ENCODE measurements around the gene PRAC2. TPM values are rescaled to one million over a fixed set of nuclear protein-coding genes. Genes with fewer than 3 reads are reported as not detected.

Gene PRAC2
- total and polyA plus RNA-seq, 2 donors, result 0.07 TPM; not detected in 1

- H3K27me3 ChIP-seq (ENCODE audit: control insufficient read depth in 2 of 2, insufficient read depth in 1 of 2, low read length in 1 of 2), result peaks cover 27 to 88% of the 10 kb centered on the region in 2 donors
These were observed 36.3 kb downstream of the PRAC2 start for GRCh38 chr17:48759288-48759687.

GRCh38 chr17:48760411-48760810 lies 37.4 kb downstream of the PRAC2 start:
- no peaks in the 10 kb centered on the region for H3K9me3 ChIP-seq (ENCODE audit: control insufficient read depth in 2 of 2, insufficient read depth in 1 of 2, low read length in 1 of 2)
- no peak overlapping the region for H3K27ac ChIP-seq (ENCODE audit: low read depth in 1 of 2, low read length in 1 of 2)
- no peaks in the 10 kb centered on the region for H3K36me3 ChIP-seq (ENCODE audit: control insufficient read depth in 2 of 2, insufficient read depth in 2 of 2, low read length in 1 of 2)
- WGBS, result 81% methylated on average over 4 of the region's 4 CpGs
- H3K4me3 ChIP-seq (ENCODE audit: low read length in 2 of 2), result no peak overlapping the region
- no peak for DNase-seq (ENCODE audit: low read depth in 6 of 9, low spot score in 9 of 9)
- H3K4me1 ChIP-seq (ENCODE audit: control insufficient read depth in 2 of 2, insufficient read depth in 2 of 2, low read length in 2 of 2), result no peaks in the 10 kb centered on the region
- H3K27me3 ChIP-seq (ENCODE audit: control insufficient read depth in 2 of 2, insufficient read depth in 1 of 2, low read length in 1 of 2), result peaks cover 15 to 82% of the 10 kb centered on the region in 2 donors

More at GRCh38 chr17:48759288-48759687, 36.3 kb downstream of the PRAC2 start:
- H3K4me1 ChIP-seq (ENCODE audit: control insufficient read depth in 2 of 2, insufficient read depth in 2 of 2, low read length in 2 of 2), result no peaks in the 10 kb centered on the region
- H3K4me3 ChIP-seq (ENCODE audit: low read length in 2 of 2), result no peak overlapping the region
- H3K9me3 ChIP-seq (ENCODE audit: control insufficient read depth in 2 of 2, insufficient read depth in 1 of 2, low read length in 1 of 2), result no peaks in the 10 kb centered on the region
- no peak overlapping the region for H3K27ac ChIP-seq (ENCODE audit: low read depth in 1 of 2, low read length in 1 of 2)
- no peaks in the 10 kb centered on the region for H3K36me3 ChIP-seq (ENCODE audit: control insufficient read depth in 2 of 2, insufficient read depth in 2 of 2, low read length in 1 of 2)
- no peak for DNase-seq (ENCODE audit: low read depth in 6 of 9, low spot score in 9 of 9)

- Histone ChIP-seq H3K9me3 (ENCODE audit: control insufficient read depth in 2 of 2, insufficient read depth in 1 of 2, low read length in 1 of 2) (no peaks in the 10 kb centered on the region), H3K4me1 (ENCODE audit: control insufficient read depth in 2 of 2, insufficient read depth in 2 of 2, low read length in 2 of 2) (no peaks in the 10 kb centered on the region), H3K27ac (ENCODE audit: low read depth in 1 of 2, low read length in 1 of 2) (no peak overlapping the region), H3K36me3 (ENCODE audit: control insufficient read depth in 2 of 2, insufficient read depth in 2 of 2, low read length in 1 of 2) (no peaks in the 10 kb centered on the region), H3K27me3 (ENCODE audit: control insufficient read depth in 2 of 2, insufficient read depth in 1 of 2, low read length in 1 of 2) (peaks cover 8 to 79% of the 10 kb centered on the region in 2 donors), H3K4me3 (ENCODE audit: low read length in 2 of 2) (no peak overlapping the region)
- WGBS, result 78% methylated on average over 6 of the region's 6 CpGs
- DNase-seq (ENCODE audit: low read depth in 6 of 9, low spot score in 9 of 9), result no peak
These were observed 38.1 kb downstream of the PRAC2 start for GRCh38 chr17:48761114-48761513.

GRCh38 chr17:48767263-48767774 lies 44.3 kb downstream of the PRAC2 start:
- Histone ChIP-seq H3K27me3 (ENCODE audit: control insufficient read depth in 2 of 2, insufficient read depth in 1 of 2, low read length in 1 of 2) (peaks cover 0 to 41% of the 10 kb centered on the region in 2 donors), H3K9me3 (ENCODE audit: control insufficient read depth in 2 of 2, insufficient read depth in 1 of 2, low read length in 1 of 2) (no peaks in the 10 kb centered on the region), H3K36me3 (ENCODE audit: control insufficient read depth in 2 of 2, insufficient read depth in 2 of 2, low read length in 1 of 2) (no peaks in the 10 kb centered on the region), H3K4me3 (ENCODE audit: low read length in 2 of 2) (no peak overlapping the region), H3K4me1 (ENCODE audit: control insufficient read depth in 2 of 2, insufficient read depth in 2 of 2, low read length in 2 of 2) (no peaks in the 10 kb centered on the region), H3K27ac (ENCODE audit: low read depth in 1 of 2, low read length in 1 of 2) (no peak overlapping the region)
- no peak for DNase-seq (ENCODE audit: low read depth in 6 of 9, low spot score in 9 of 9)
- 74% methylated on average over 4 of the region's 4 CpGs for WGBS

GRCh38 chr17:48769009-48769675 lies 46.2 kb downstream of the PRAC2 start:
- H3K4me1 ChIP-seq (ENCODE audit: control insufficient read depth in 2 of 2, insufficient read depth in 2 of 2, low read length in 2 of 2), result no peaks in the 10 kb centered on the region
- H3K4me3 ChIP-seq (ENCODE audit: low read length in 2 of 2), result no peak overlapping the region
- no peaks in the 10 kb centered on the region for H3K36me3 ChIP-seq (ENCODE audit: control insufficient read depth in 2 of 2, insufficient read depth in 2 of 2, low read length in 1 of 2)
- no peaks in the 10 kb centered on the region for H3K9me3 ChIP-seq (ENCODE audit: control insufficient read depth in 2 of 2, insufficient read depth in 1 of 2, low read length in 1 of 2)
- H3K27ac ChIP-seq (ENCODE audit: low read depth in 1 of 2, low read length in 1 of 2), result no peak overlapping the region
- no peak for DNase-seq (ENCODE audit: low read depth in 6 of 9, low spot score in 9 of 9)
- WGBS, result 95% methylated on average over 5 of the region's 5 CpGs
- H3K27me3 ChIP-seq (ENCODE audit: control insufficient read depth in 2 of 2, insufficient read depth in 1 of 2, low read length in 1 of 2), result peaks cover 0 to 29% of the 10 kb centered on the region in 2 donors

GRCh38 chr17:48770954-48771353 lies 48.0 kb downstream of the PRAC2 start:
- Histone ChIP-seq H3K27ac (ENCODE audit: low read depth in 1 of 2, low read length in 1 of 2) (no peak overlapping the region), H3K9me3 (ENCODE audit: control insufficient read depth in 2 of 2, insufficient read depth in 1 of 2, low read length in 1 of 2) (no peaks in the 10 kb centered on the region), H3K4me3 (ENCODE audit: low read length in 2 of 2) (no peak overlapping the region), H3K36me3 (ENCODE audit: control insufficient read depth in 2 of 2, insufficient read depth in 2 of 2, low read length in 1 of 2) (no peaks in the 10 kb centered on the region), H3K4me1 (ENCODE audit: control insufficient read depth in 2 of 2, insufficient read depth in 2 of 2, low read length in 2 of 2) (no peaks in the 10 kb centered on the region), H3K27me3 (ENCODE audit: control insufficient read depth in 2 of 2, insufficient read depth in 1 of 2, low read length in 1 of 2) (peaks cover 0 to 25% of the 10 kb centered on the region in 2 donors)
- WGBS, result 54% methylated on average over 3 of the region's 3 CpGs
- DNase-seq (ENCODE audit: low read depth in 6 of 9, low spot score in 9 of 9), result no peak

GRCh38 chr17:48773245-48773644 lies 50.3 kb downstream of the PRAC2 start:
- DNase-seq (ENCODE audit: low read depth in 6 of 9, low spot score in 9 of 9), result no peak
- 94% methylated on average over 3 of the region's 3 CpGs for WGBS
- peaks cover 0 to 25% of the 10 kb centered on the region in 2 donors for H3K27me3 ChIP-seq (ENCODE audit: control insufficient read depth in 2 of 2, insufficient read depth in 1 of 2, low read length in 1 of 2)

More at GRCh38 chr17:48773245-48773644, 50.3 kb downstream of the PRAC2 start:
- Histone ChIP-seq H3K27ac (ENCODE audit: low read depth in 1 of 2, low read length in 1 of 2) (no peak overlapping the region), H3K9me3 (ENCODE audit: control insufficient read depth in 2 of 2, insufficient read depth in 1 of 2, low read length in 1 of 2) (no peaks in the 10 kb centered on the region), H3K4me1 (ENCODE audit: control insufficient read depth in 2 of 2, insufficient read depth in 2 of 2, low read length in 2 of 2) (no peaks in the 10 kb centered on the region), H3K4me3 (ENCODE audit: low read length in 2 of 2) (no peak overlapping the region), H3K36me3 (ENCODE audit: control insufficient read depth in 2 of 2, insufficient read depth in 2 of 2, low read length in 1 of 2) (no peaks in the 10 kb centered on the region)

Other genes starting within 250 kb of the PRAC2 start
- gene HOXB1, start 192.2 kb upstream of the PRAC2 start, total RNA-seq, result not detected
- gene HOXB1, start 192.2 kb upstream of the PRAC2 start, polyA plus RNA-seq, result 0.11 TPM
- 3.0 TPM for gene HOXB2, start 178.1 kb upstream of the PRAC2 start, total RNA-seq
- 11.1 TPM for gene HOXB2, start 178.1 kb upstream of the PRAC2 start, polyA plus RNA-seq
- 0.90 TPM for gene HOXB4, start 144.8 kb upstream of the PRAC2 start, total RNA-seq
- gene HOXB4, start 144.8 kb upstream of the PRAC2 start, polyA plus RNA-seq, result 1.5 TPM
- gene HOXB3, start 132.9 kb upstream of the PRAC2 start, total RNA-seq, result 1.5 TPM
- 3.3 TPM for gene HOXB3, start 132.9 kb upstream of the PRAC2 start, polyA plus RNA-seq
- gene HOXB5, start 129.4 kb upstream of the PRAC2 start, total RNA-seq, result not detected
- 0.16 TPM for gene HOXB5, start 129.4 kb upstream of the PRAC2 start, polyA plus RNA-seq
- 0.19 TPM for gene HOXB6, start 118.2 kb upstream of the PRAC2 start, total RNA-seq
- gene HOXB6, start 118.2 kb upstream of the PRAC2 start, polyA plus RNA-seq, result 1.0 TPM
- 0.09 TPM for gene HOXB7, start 112.2 kb upstream of the PRAC2 start, total RNA-seq
- 1.0 TPM for gene HOXB7, start 112.2 kb upstream of the PRAC2 start, polyA plus RNA-seq
- gene HOXB8, start 107.9 kb upstream of the PRAC2 start, total RNA-seq, result not detected
- gene HOXB8, start 107.9 kb upstream of the PRAC2 start, polyA plus RNA-seq, result 0.07 TPM
- 0.05 TPM for gene HOXB9, start 96.8 kb upstream of the PRAC2 start, total RNA-seq
- gene HOXB9, start 96.8 kb upstream of the PRAC2 start, polyA plus RNA-seq, result 0.27 TPM
- gene PRAC1, start 667 bp upstream of the PRAC2 start, total RNA-seq, result not detected
- gene PRAC1, start 667 bp upstream of the PRAC2 start, polyA plus RNA-seq, result 0.91 TPM
- gene HOXB13, start 5.6 kb downstream of the PRAC2 start, total RNA-seq, result 0.24 TPM
- 0.32 TPM for gene HOXB13, start 5.6 kb downstream of the PRAC2 start, polyA plus RNA-seq
- 0.42 TPM for gene TTLL6, start 94.0 kb downstream of the PRAC2 start, total RNA-seq
- 0.41 TPM for gene TTLL6, start 94.0 kb downstream of the PRAC2 start, polyA plus RNA-seq
- gene CALCOCO2, start 107.8 kb downstream of the PRAC2 start, total RNA-seq, result 30.8 TPM
- 90.6 TPM for gene CALCOCO2, start 107.8 kb downstream of the PRAC2 start, polyA plus RNA-seq
- gene ATP5MC1, start 169.6 kb downstream of the PRAC2 start, total RNA-seq, result 79.4 TPM
- 157 TPM for gene ATP5MC1, start 169.6 kb downstream of the PRAC2 start, polyA plus RNA-seq
- 44.7 TPM for gene UBE2Z, start 185.2 kb downstream of the PRAC2 start, total RNA-seq
- gene UBE2Z, start 185.2 kb downstream of the PRAC2 start, polyA plus RNA-seq, result 73.4 TPM
- gene SNF8, start 221.7 kb downstream of the PRAC2 start, total RNA-seq, result 74.9 TPM
- 92.2 TPM for gene SNF8, start 221.7 kb downstream of the PRAC2 start, polyA plus RNA-seq
- gene GIP, start 245.4 kb downstream of the PRAC2 start, total RNA-seq, result 0.57 TPM
- gene GIP, start 245.4 kb downstream of the PRAC2 start, polyA plus RNA-seq, result 1.9 TPM